Stimulated activated CD4-positive, alpha-beta T cell treated with anti-CD3 and anti-CD28 coated beads, Interleukin-2, amount 100 ng/mL, for 24 hours (primary cell): ENCODE results near the gene GZF1.
A peak's percentile ranks its signal among the peaks of the same experiment; 100 is the strongest.

Experiments used
- DNase-seq, 2 donors: peaks; one replicate each; pipeline ENCODE4 v3.0.0-alpha.2; 2020

Gene GZF1

GRCh38 chr20:23410916-23411695 is 49.1 kb downstream of the GZF1 start:
- no peak for DNase-seq

GRCh38 chr20:23412026-23412425 is 50.0 kb downstream of the GZF1 start:
- no peak for DNase-seq

- DNase-seq: no peak
Measured at GRCh38 chr20:23413862-23414422, 52.0 kb downstream of the GZF1 start.

GRCh38 chr20:23414526-23415188 is 52.7 kb downstream of the GZF1 start:
- no peak for DNase-seq

GRCh38 chr20:23415555-23415954 is 53.6 kb downstream of the GZF1 start:
- DNase-seq: no peak

GRCh38 chr20:23415959-23416583 is 54.1 kb downstream of the GZF1 start:
- no peak for DNase-seq

- no peak for DNase-seq
Measured at GRCh38 chr20:23417861-23418260, 55.9 kb downstream of the GZF1 start.

- no peak for DNase-seq
Measured at GRCh38 chr20:23419657-23419994, 57.6 kb downstream of the GZF1 start.

GRCh38 chr20:23419995-23420901 is 58.3 kb downstream of the GZF1 start:
- DNase-seq: peak; percentile 59 to 60

- DNase-seq: peak; percentile 93 to 94
Measured at GRCh38 chr20:23420943-23421931, 59.3 kb downstream of the GZF1 start, which contains the start of gene NAPB. Gene NAPB, minus strand, starts transcription at chr20:23421488. Its CDS starts 86 bp downstream, at chr20:23421402.
